WTC11 (cell line): ENCODE data around the gene CDK9. TPM values are rescaled to one million over a fixed set of nuclear protein-coding genes. Genes with fewer than 3 reads are reported as not detected.

Experiments
- AR ChIP-seq: fragments of 250-450 bp; sonication (Bioruptor Pico); IDR thresholded peaks from 2 replicates; pipeline ENCODE4 v1.9.0; 2021; ENCODE audit warnings: mild to moderate bottlenecking
- ARID4B ChIP-seq: sonication (generic); formaldehyde crosslinking; IDR thresholded peaks from 2 replicates; pipeline ENCODE4 v1.8.0; 2023; ENCODE audit warnings: missing genetic modification reagents, mild to moderate bottlenecking, borderline replicate concordance
- CTCF ChIP-seq: fragments of 200-600 bp; IDR thresholded peaks from 2 replicates; pipeline ENCODE4 v1.8.0; 2022; ENCODE audit warnings: antibody characterized with exemption
- E2F4 ChIP-seq: sonication (generic); formaldehyde crosslinking; IDR thresholded peaks from 2 replicates; pipeline ENCODE4 v1.8.1; 2022; ENCODE audit warnings: low read depth, mild to moderate bottlenecking, moderate library complexity, missing genetic modification reagents, borderline replicate concordance
- FOXK1 ChIP-seq: sonication (generic); formaldehyde crosslinking; IDR thresholded peaks from 2 replicates; pipeline ENCODE4 v1.8.0; 2022; ENCODE audit warnings: mild to moderate bottlenecking, moderate library complexity, missing genetic modification reagents
- GABPB1 ChIP-seq: sonication (generic); formaldehyde crosslinking; IDR thresholded peaks from 2 replicates; pipeline ENCODE4 v1.8.1; 2023; ENCODE audit warnings: mild to moderate bottlenecking, missing genetic modification reagents
- GTF2I ChIP-seq: fragments of 250-450 bp; sonication (Bioruptor Pico); conservative IDR thresholded peaks from 2 replicates; pipeline ENCODE4 v1.4.0; 2021; ENCODE audit warnings: mild to moderate bottlenecking
- IRF2 ChIP-seq: sonication (generic); formaldehyde crosslinking; IDR thresholded peaks from 2 replicates; pipeline ENCODE4 v1.8.0; 2022; ENCODE audit warnings: low read depth, missing genetic modification reagents, borderline replicate concordance
- JUN ChIP-seq: sonication (generic); formaldehyde crosslinking; IDR thresholded peaks from 2 replicates; pipeline ENCODE4 v1.8.0; 2023; ENCODE audit warnings: mild to moderate bottlenecking, missing genetic modification reagents
- PRRX2 ChIP-seq: fragments of 250-450 bp; sonication (Bioruptor Pico); IDR thresholded peaks from 2 replicates; pipeline ENCODE4 v1.8.0; 2021; ENCODE audit warnings: mild to moderate bottlenecking
- RELA ChIP-seq: sonication (generic); formaldehyde crosslinking; IDR thresholded peaks from 2 replicates; pipeline ENCODE4 v1.8.1; 2022; ENCODE audit warnings: missing genetic modification reagents, mild to moderate bottlenecking, borderline replicate concordance
- SMAD3 ChIP-seq: sonication (generic); formaldehyde crosslinking; IDR thresholded peaks from 2 replicates; pipeline ENCODE4 v1.8.0; 2022; ENCODE audit warnings: missing genetic modification reagents, mild to moderate bottlenecking, borderline replicate concordance
- ZBTB21 ChIP-seq: sonication (generic); formaldehyde crosslinking; IDR thresholded peaks from 2 replicates; pipeline ENCODE4 v1.8.1; 2023; ENCODE audit warnings: mild to moderate bottlenecking, missing genetic modification reagents, borderline replicate concordance
- ZBTB43 ChIP-seq: sonication (generic); formaldehyde crosslinking; IDR thresholded peaks from 2 replicates; pipeline ENCODE4 v1.8.1; 2023; ENCODE audit warnings: mild to moderate bottlenecking, missing genetic modification reagents
- ZNF219 ChIP-seq: sonication (generic); formaldehyde crosslinking; IDR thresholded peaks from 2 replicates; pipeline ENCODE4 v1.8.0; 2023; ENCODE audit warnings: missing genetic modification reagents, mild to moderate bottlenecking, borderline replicate concordance
- ZNF416 ChIP-seq: fragments of 250-450 bp; sonication (Bioruptor Pico); IDR thresholded peaks from 2 replicates; pipeline ENCODE4 v1.9.0; 2021; ENCODE audit warnings: mild to moderate bottlenecking, inconsistent platforms
- total RNA-seq: library from RNA; stranded (reverse); gene quantifications from 3 replicates; pipeline ENCODE4 v1.2.3, GENCODE V29; 2021
- TF ChIP-seq, protein P1 (sequence below): fragments of 250-450 bp; sonication (Bioruptor Pico); IDR thresholded peaks from 2 replicates; pipeline ENCODE4 v1.9.0; 2021; ENCODE audit warnings: moderate library complexity, mild to moderate bottlenecking, inconsistent platforms, borderline replicate concordance
- TF ChIP-seq, protein P2 (sequence below): sonication (generic); formaldehyde crosslinking; IDR thresholded peaks from 2 replicates; pipeline ENCODE4 v1.8.0; 2023; ENCODE audit warnings: mild to moderate bottlenecking, missing genetic modification reagents
- TF ChIP-seq, protein P3 (sequence below): sonication (generic); formaldehyde crosslinking; conservative IDR thresholded peaks from 2 replicates; pipeline ENCODE4 v1.8.1; 2023; ENCODE audit warnings: mild to moderate bottlenecking, low read depth, missing genetic modification reagents, moderate library complexity

The CDK9 gene
- total RNA-seq, 1 experiment from 2014 or later = 111 TPM

DNA sequence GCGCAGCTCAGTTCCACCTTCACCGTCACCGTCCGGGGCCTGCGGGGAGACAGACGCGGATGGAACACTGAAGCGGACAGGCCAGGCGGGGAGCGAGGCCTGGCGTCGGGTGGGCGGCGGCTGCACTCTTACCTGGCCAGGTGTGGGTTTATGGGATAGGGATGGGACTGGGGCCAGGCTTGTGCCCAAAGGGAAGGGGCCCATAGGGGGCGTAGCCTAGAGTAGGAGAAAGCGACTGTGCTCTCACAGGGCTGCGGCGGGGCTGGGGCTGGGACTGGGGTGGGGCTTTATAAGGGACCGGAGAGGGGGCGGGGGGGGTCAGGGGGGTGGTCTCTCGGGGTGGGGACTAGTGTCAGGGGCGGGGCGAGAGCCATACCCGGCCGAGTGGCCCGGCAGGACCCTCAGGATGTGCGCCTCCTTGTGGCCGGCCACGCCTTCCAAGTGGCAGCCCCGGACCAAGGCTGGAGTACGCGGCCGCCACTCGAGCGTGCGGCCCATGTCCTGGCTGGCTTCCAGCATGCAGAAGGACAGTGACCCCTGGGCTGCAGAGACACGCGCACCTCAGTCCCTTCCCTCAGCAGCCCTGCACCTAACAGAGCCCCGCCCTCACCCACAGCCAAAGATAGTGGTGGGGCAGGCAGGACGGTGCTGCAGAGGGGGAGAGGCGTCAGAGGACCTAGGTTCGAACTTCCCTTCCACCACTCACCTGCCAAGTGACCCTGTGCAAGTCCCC, 39.7 kb downstream of the CDK9 start (continued):
- TF ChIP-seq E2F4 (CRISPR knock-in tag) (no peak), GABPB1 (CRISPR knock-in tag) (peak; percentile 40; the same call in 1 of the 2 replicates), IRF2 (CRISPR knock-in tag) (no peak), ZNF219 (CRISPR knock-in tag) (no peak), FOXK1 (CRISPR knock-in tag) (peak; percentile 9; the same call in 1 of the 2 replicates), ZBTB21 (no peak), ARID4B (no peak; the same call in 1 of the 2 replicates), CTCF (peak; percentile 71), JUN (CRISPR knock-in tag) (no peak), GTF2I (CRISPR knock-in tag) (no peak), SMAD3 (no peak), RELA (no peak), ZNF416 (CRISPR knock-in tag) (no peak), ZBTB43 (no peak), PRRX2 (CRISPR knock-in tag) (no peak), AR (no peak)
- TF ChIP-seq, protein P1, sequence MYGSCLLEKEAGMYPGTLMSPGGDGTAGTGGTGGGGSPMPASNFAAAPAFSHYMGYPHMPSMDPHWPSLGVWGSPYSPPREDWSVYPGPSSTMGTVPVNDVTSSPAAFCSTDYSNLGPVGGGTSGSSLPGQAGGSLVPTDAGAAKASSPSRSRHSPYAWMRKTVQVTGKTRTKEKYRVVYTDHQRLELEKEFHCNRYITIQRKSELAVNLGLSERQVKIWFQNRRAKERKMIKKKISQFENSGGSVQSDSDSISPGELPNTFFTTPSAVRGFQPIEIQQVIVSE (CRISPR knock-in tag) = no peak
- TF ChIP-seq, protein P2, sequence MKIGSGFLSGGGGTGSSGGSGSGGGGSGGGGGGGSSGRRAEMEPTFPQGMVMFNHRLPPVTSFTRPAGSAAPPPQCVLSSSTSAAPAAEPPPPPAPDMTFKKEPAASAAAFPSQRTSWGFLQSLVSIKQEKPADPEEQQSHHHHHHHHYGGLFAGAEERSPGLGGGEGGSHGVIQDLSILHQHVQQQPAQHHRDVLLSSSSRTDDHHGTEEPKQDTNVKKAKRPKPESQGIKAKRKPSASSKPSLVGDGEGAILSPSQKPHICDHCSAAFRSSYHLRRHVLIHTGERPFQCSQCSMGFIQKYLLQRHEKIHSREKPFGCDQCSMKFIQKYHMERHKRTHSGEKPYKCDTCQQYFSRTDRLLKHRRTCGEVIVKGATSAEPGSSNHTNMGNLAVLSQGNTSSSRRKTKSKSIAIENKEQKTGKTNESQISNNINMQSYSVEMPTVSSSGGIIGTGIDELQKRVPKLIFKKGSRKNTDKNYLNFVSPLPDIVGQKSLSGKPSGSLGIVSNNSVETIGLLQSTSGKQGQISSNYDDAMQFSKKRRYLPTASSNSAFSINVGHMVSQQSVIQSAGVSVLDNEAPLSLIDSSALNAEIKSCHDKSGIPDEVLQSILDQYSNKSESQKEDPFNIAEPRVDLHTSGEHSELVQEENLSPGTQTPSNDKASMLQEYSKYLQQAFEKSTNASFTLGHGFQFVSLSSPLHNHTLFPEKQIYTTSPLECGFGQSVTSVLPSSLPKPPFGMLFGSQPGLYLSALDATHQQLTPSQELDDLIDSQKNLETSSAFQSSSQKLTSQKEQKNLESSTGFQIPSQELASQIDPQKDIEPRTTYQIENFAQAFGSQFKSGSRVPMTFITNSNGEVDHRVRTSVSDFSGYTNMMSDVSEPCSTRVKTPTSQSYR (CRISPR knock-in tag) = 0 out of 2 replicates have a peak, but pooled peaks have one; percentile 15
- TF ChIP-seq, protein P3, sequence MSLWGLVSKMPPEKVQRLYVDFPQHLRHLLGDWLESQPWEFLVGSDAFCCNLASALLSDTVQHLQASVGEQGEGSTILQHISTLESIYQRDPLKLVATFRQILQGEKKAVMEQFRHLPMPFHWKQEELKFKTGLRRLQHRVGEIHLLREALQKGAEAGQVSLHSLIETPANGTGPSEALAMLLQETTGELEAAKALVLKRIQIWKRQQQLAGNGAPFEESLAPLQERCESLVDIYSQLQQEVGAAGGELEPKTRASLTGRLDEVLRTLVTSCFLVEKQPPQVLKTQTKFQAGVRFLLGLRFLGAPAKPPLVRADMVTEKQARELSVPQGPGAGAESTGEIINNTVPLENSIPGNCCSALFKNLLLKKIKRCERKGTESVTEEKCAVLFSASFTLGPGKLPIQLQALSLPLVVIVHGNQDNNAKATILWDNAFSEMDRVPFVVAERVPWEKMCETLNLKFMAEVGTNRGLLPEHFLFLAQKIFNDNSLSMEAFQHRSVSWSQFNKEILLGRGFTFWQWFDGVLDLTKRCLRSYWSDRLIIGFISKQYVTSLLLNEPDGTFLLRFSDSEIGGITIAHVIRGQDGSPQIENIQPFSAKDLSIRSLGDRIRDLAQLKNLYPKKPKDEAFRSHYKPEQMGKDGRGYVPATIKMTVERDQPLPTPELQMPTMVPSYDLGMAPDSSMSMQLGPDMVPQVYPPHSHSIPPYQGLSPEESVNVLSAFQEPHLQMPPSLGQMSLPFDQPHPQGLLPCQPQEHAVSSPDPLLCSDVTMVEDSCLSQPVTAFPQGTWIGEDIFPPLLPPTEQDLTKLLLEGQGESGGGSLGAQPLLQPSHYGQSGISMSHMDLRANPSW (CRISPR knock-in tag) = no peak
